OCI-LY7 (cell line): ENCODE data around the gene LDHB. TPM values are rescaled to one million over a fixed set of nuclear protein-coding genes. Genes with fewer than 3 reads are reported as not detected.

Experiments used
- BruUV-seq: library from RNA; stranded (reverse); fragments of 400-500 nt; replicated peaks from 2 replicates; lab custom pipeline; 2021; lab: Mats Ljungman, UMichigan
- CTCF ChIA-PET: fragments of 300-600 bp; sonication (Branson Sonifier 250); formaldehyde crosslinking; loops from one replicate; lab custom pipeline; 2022; ENCODE audit warnings: antibody characterized with exemption; ENCODE audit not compliant: unreplicated experiment; lab: Charles Lee
- POLR2A ChIA-PET: fragments of 300-600 bp; sonication (Branson Sonifier 250); formaldehyde crosslinking; loops from one replicate; lab custom pipeline; 2022; ENCODE audit warnings: antibody characterized with exemption; lab: Charles Lee
- DNase-seq: peaks from one replicate; pipeline ENCODE4 v3.0.0-alpha.2; 2015; ENCODE audit warnings: low spot score
- H2AFZ ChIP-seq: fragments of 200-600 bp; sonication (generic), shearing (Covaris generic); 2 replicates; pipeline ENCODE4 v1.6.1; 2014; ENCODE audit warnings: mild to moderate bottlenecking, antibody characterized with exemption, low read length, moderate library complexity
- H3K27ac ChIP-seq: fragments of 200-600 bp; sonication (generic); 2 replicates; pipeline ENCODE4 v1.5.1; 2014; ENCODE audit warnings: mixed run types, low read depth, mild to moderate bottlenecking, moderate library complexity, low read length, inconsistent platforms; ENCODE audit not compliant: poor library complexity, severe bottlenecking
- H3K36me3 ChIP-seq: fragments of 200-600 bp; sonication (generic); 2 replicates; pipeline ENCODE4 v1.6.1; 2014; ENCODE audit warnings: mild to moderate bottlenecking, antibody characterized with exemption, low read length, moderate library complexity, mixed read lengths; ENCODE audit not compliant: insufficient read depth
- H3K4me1 ChIP-seq: fragments of 200-600 bp; sonication (generic); 2 replicates; pipeline ENCODE4 v1.5.1; 2014; ENCODE audit warnings: mild to moderate bottlenecking, low read length; ENCODE audit not compliant: insufficient read depth, poor library complexity, severe bottlenecking
- H3K4me2 ChIP-seq: fragments of 200-600 bp; sonication (generic); 2 replicates; pipeline ENCODE4 v1.6.1; 2014; ENCODE audit warnings: mild to moderate bottlenecking, low read length
- H3K4me3 ChIP-seq: fragments of 200-600 bp; sonication (generic); 2 replicates; pipeline ENCODE4 v1.5.1; 2014; ENCODE audit warnings: mild to moderate bottlenecking, low read depth, low read length; ENCODE audit not compliant: poor library complexity, severe bottlenecking
- H3K79me2 ChIP-seq: fragments of 200-600 bp; sonication (generic); 2 replicates; pipeline ENCODE4 v1.6.1; 2016; ENCODE audit warnings: low read depth, mild to moderate bottlenecking, low read length, moderate library complexity, mixed read lengths; ENCODE audit not compliant: insufficient read depth
- H3K9me2 ChIP-seq: fragments of 200-600 bp; sonication (generic); 2 replicates; pipeline ENCODE4 v1.6.1; 2016; ENCODE audit warnings: mild to moderate bottlenecking, low read length, mixed read lengths; ENCODE audit not compliant: insufficient read depth
- H3K9me3 ChIP-seq: fragments of 200-600 bp; sonication (generic); 2 replicates; pipeline ENCODE4 v1.6.1; 2014; ENCODE audit warnings: mild to moderate bottlenecking, mixed run types, low read length, mixed read lengths
- H4K20me1 ChIP-seq: fragments of 200-600 bp; sonication (generic); 2 replicates; pipeline ENCODE4 v1.6.1; 2014; ENCODE audit warnings: mild to moderate bottlenecking, antibody characterized with exemption, low read length, moderate library complexity, mixed read lengths; ENCODE audit not compliant: insufficient read depth
- CTCF ChIP-seq: fragments of 200-600 bp; sonication (generic); conservative IDR thresholded peaks from 2 replicates; pipeline ENCODE4 v1.5.1; 2014; ENCODE audit warnings: mild to moderate bottlenecking, antibody characterized with exemption, low read length, moderate library complexity, mixed read lengths
- EZH2phosphoT487 ChIP-seq: fragments of 200-600 bp; sonication (generic); IDR thresholded peaks from 2 replicates; pipeline ENCODE4 v1.6.1; 2018; ENCODE audit warnings: low read depth, borderline replicate concordance, mild to moderate bottlenecking, mixed run types, antibody characterized with exemption, low read length, moderate library complexity, mixed read lengths
- intact Hi-C: fragments of 100-400 bp; cut with micrococcal nuclease; formaldehyde crosslinking; loops from one replicate; pipeline ENCODE4 v1.10.0; 2022; ENCODE audit not compliant: unreplicated experiment
- total RNA-seq, 2 experiments: library from RNA; depleted of rRNA in 1 of 2; stranded (reverse); fragments of >200 nt in 1 of 2; shearing (Covaris generic) in 1 of 2; gene quantifications; 2 replicates each; pipeline ENCODE4 v1.2.3, GENCODE V29; 2014 to 2022

Gene LDHB
- total RNA-seq, 2 experiments from 2014 or later, result 551 to 999 TPM

GRCh38 chr12:21615431-21615830 lies 42.2 kb downstream of the LDHB start:
- BruUV-seq, result no TSS peak
- no peaks in the 10 kb centered on the region for H3K36me3 ChIP-seq
- CTCF ChIA-PET, result no interaction called here

DNA sequence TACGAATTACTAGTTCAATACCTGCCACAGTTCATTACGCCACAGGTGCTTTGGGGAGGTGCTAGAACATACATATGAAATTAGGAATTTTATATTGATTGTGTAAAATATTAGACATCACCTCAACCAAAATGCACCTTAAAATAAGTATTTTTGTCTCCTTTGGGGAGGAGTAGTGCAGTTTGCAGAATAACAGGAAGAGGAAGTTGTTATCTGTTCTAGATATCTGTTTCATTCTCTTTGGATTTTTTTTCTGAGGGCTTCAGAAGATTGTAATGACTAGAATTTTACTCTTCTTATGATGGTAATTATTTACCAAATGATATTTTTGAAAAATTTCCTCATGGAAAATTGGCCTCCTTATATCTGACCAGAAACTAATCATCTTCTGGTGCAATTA lies 43.1 kb downstream of the LDHB start:
- H3K4me3 ChIP-seq, result no peak overlapping the region
- no TSS peak for BruUV-seq
- H3K27ac ChIP-seq, result no peak overlapping the region
- H3K4me2 ChIP-seq, result no peak overlapping the region
- intact Hi-C loops, result no loop called here
- no peaks in the 10 kb centered on the region for H4K20me1 ChIP-seq
- ChIA-PET POLR2A (no interaction called here), CTCF (no interaction called here)
- no peaks in the 10 kb centered on the region for H3K36me3 ChIP-seq
- no peaks in the 10 kb centered on the region for H3K4me1 ChIP-seq
- DNase-seq, result no peak
- TF ChIP-seq EZH2phosphoT487 (no peak), CTCF (no peak)
- H3K9me3 ChIP-seq, result no peaks in the 10 kb centered on the region
- H3K79me2 ChIP-seq, result no peaks in the 10 kb centered on the region
- no peak overlapping the region for H2AFZ ChIP-seq
- no peaks in the 10 kb centered on the region for H3K9me2 ChIP-seq

More at GRCh38 chr12:21615431-21615830, 42.2 kb downstream of the LDHB start:
- POLR2A ChIA-PET, result interaction anchor here (0.5 to 0.9 kb wide), 2 partner anchors 16 to 204 kb away, joined by 3 read pairs; no protein-coding TSS in a partner anchor
- Histone ChIP-seq H2AFZ (no peak overlapping the region), H3K4me1 (no peaks in the 10 kb centered on the region), H3K79me2 (no peaks in the 10 kb centered on the region), H3K27ac (no peak overlapping the region), H3K4me2 (no peak overlapping the region), H3K9me3 (no peaks in the 10 kb centered on the region), H3K9me2 (no peaks in the 10 kb centered on the region), H3K4me3 (no peak overlapping the region), H4K20me1 (no peaks in the 10 kb centered on the region)
- intact Hi-C loops, result no loop called here
- DNase-seq, result no peak
- TF ChIP-seq CTCF (no peak), EZH2phosphoT487 (no peak)

DNA sequence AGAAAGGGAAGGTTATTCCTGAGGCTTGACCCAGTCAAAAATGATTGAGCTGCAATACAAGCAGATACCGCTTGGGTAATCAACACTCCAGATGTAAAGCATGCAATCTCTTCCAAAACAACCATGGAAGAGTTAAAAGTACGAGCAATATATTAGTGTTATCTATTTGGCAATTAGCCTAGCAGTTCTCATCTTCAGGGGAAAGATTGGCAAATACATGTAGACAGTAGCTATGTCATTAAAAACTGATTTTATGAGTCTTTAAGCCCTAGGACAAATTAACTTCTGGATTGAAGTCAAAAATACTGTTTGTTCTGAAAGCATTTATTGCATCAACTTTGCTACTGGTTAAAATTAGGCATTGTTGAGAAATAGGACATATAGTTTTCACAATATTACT lies 43.7 kb downstream of the LDHB start:
- Histone ChIP-seq H3K4me1 (no peaks in the 10 kb centered on the region), H3K36me3 (no peaks in the 10 kb centered on the region), H4K20me1 (no peaks in the 10 kb centered on the region), H2AFZ (no peak overlapping the region), H3K4me2 (no peak overlapping the region), H3K79me2 (no peaks in the 10 kb centered on the region), H3K27ac (no peak overlapping the region), H3K9me2 (no peaks in the 10 kb centered on the region), H3K9me3 (no peaks in the 10 kb centered on the region), H3K4me3 (no peak overlapping the region)
- CTCF ChIA-PET, result no interaction called here
- no peak for DNase-seq
- no TSS peak for BruUV-seq
- POLR2A ChIA-PET, result interaction anchor here (0.5 to 0.7 kb wide), 2 partner anchors 24 to 434 kb away, joined by 3 read pairs; no protein-coding TSS in a partner anchor
- TF ChIP-seq EZH2phosphoT487 (no peak), CTCF (no peak)
- intact Hi-C loops, result no loop called here
